ENCODE results near the gene LMCD1.

DNA sequence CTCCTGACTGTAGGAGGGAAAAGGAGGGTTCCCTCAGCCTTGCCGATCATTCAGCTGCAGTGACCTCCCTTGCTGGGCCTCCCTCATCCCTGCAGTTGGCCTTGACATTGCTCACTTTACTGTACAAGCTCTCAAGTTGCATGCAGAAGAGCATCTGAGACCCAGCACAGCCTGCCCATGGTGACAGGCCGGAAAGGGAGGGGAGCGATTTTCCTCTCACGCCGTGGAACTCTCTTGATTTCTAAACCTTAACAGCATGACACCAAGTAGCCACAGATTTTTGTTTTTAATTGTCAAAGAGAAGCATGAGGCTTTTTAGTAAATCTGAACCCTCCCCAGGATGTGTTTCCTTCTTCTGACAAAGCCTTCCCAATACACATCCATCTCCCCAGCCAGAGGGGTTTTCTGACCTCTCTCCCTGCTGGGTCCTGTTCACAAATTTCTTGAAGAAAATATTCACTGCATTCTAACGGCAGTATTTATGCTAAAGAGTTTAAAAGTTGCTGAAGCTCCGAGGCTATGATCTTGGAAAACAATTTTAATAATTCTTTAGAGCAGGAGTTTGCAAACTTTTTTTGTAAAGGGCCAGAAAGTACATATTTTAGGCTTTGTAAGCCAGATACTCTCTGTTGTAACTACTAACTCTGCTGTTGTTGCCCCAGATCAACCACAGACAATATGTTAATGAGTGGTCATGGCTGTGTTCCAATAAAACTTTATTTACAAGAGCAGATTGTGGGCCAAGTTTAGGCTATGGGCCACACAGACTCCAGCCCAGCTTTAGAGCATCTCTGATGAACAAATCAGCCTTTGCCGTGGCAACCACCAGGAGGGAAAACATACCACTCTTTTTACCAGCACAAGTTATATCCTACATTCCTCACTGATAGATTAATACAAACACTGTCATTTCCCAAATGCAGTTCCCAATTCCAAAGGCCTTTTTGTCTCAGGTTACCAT lies 34.8 kb downstream of the LMCD1 start:
- TF ChIP-seq, protein P1, sequence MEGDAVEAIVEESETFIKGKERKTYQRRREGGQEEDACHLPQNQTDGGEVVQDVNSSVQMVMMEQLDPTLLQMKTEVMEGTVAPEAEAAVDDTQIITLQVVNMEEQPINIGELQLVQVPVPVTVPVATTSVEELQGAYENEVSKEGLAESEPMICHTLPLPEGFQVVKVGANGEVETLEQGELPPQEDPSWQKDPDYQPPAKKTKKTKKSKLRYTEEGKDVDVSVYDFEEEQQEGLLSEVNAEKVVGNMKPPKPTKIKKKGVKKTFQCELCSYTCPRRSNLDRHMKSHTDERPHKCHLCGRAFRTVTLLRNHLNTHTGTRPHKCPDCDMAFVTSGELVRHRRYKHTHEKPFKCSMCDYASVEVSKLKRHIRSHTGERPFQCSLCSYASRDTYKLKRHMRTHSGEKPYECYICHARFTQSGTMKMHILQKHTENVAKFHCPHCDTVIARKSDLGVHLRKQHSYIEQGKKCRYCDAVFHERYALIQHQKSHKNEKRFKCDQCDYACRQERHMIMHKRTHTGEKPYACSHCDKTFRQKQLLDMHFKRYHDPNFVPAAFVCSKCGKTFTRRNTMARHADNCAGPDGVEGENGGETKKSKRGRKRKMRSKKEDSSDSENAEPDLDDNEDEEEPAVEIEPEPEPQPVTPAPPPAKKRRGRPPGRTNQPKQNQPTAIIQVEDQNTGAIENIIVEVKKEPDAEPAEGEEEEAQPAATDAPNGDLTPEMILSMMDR (IDR thresholded peaks at IDR 0.05): no peak
- TF ChIP-seq POLR2A (IDR thresholded peaks at IDR 0.05): no peak
